ENCODE measurements around the gene ZNHIT2. TPM values are rescaled to one million over a fixed set of nuclear protein-coding genes. Genes with fewer than 3 reads are reported as not detected.

The ZNHIT2 gene
- total RNA-seq, 1 donor from 2014 or later: 1.5 TPM

DNA sequence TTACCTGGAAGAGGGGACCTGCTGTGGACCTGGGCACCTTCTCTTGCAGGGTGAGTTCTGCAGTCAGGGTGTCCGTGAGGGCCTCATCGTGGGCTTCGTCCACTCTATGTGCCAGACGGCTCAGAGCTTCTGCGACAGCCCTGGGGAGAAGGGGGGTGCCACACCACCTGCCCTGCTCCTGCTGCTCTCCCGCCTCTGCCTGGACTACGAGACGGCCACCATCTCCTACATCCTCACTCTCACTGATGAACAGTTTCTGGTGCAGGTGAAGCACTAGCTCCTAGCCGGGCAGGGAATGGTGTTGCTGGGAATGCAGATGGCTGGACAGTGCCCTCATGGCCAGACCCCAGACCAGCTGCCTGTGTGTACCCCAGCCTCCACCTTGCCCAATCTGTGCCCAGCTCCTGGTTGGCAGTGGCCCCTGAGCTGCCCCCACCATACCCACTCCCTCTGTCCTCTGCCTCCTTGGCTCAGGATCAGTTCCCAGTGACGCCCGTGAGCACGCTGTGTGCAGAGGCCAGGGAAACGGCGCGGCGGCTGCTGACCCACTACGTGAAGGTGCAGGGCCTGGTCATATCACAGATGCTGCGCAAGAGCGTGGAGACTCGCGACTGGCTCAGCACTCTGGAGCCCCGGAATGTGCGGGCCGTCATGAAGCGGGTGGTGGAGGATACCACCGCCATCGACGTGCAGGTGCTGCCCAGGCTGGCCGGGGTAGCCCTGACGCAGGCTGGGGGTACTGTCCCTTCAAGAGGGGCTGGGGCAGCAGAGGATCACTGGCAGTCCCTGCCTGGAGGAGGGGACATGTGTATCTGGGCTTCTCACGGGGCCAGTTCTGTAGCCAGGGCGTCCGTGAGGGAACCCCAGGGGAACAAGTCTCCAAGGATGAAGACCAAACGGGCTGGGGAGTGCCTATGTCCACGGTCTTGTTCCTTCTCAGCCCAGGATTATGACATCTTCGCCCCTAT, 8.0 kb downstream of the ZNHIT2 start:
- no peak for DNase-seq (ENCODE audit: low spot score)

DNA sequence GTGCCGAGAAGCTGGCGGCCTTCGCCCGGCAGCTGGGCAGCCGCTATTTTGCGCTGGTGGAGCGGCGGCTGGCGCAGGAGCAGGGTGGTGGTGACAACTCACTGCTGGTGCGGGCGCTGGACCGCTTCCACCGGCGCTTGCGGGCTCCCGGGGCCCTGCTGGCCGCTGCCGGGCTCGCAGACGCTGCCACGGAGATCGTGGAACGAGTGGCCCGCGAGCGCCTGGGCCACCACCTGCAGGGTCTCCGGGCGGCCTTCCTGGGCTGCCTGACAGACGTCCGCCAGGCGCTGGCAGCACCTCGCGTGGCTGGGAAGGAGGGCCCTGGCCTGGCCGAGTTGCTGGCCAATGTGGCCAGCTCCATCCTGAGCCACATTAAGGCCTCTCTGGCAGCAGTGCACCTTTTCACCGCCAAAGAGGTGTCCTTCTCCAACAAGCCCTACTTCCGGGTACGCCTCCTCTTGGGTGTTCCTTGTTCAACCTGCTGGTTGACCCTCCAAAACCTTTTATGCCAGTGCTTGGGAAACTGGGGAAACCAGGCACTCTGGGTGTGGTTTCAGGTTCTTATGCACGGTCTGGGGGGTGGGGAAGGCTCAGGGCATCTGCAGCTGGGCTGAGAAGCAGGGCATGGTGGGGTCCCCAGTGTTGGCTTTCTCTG, 8.9 kb downstream of the ZNHIT2 start:
- H3F3A ChIP-seq (ENCODE audit: low read depth): peaks cover 28% of the 10 kb centered on the region
- TF ChIP-seq EZH2phosphoT487 (IDR thresholded peaks at IDR 0.05) (no peak), EZH2 (IDR thresholded peaks at IDR 0.05) (no peak)
- TF ChIP-seq, protein P1, sequence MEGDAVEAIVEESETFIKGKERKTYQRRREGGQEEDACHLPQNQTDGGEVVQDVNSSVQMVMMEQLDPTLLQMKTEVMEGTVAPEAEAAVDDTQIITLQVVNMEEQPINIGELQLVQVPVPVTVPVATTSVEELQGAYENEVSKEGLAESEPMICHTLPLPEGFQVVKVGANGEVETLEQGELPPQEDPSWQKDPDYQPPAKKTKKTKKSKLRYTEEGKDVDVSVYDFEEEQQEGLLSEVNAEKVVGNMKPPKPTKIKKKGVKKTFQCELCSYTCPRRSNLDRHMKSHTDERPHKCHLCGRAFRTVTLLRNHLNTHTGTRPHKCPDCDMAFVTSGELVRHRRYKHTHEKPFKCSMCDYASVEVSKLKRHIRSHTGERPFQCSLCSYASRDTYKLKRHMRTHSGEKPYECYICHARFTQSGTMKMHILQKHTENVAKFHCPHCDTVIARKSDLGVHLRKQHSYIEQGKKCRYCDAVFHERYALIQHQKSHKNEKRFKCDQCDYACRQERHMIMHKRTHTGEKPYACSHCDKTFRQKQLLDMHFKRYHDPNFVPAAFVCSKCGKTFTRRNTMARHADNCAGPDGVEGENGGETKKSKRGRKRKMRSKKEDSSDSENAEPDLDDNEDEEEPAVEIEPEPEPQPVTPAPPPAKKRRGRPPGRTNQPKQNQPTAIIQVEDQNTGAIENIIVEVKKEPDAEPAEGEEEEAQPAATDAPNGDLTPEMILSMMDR (IDR thresholded peaks at IDR 0.05): no peak
- H3K27me3 Mint-ChIP-seq (ENCODE audit: insufficient read depth, low read depth): peaks cover 11% of the 10 kb centered on the region

More for the DNA sequence above, 8.0 kb downstream of the ZNHIT2 start:
- Histone ChIP-seq H3K4me2 (no peak overlapping the region), H3K9ac (no peak overlapping the region), H3K9me3 (ENCODE audit: low read depth) (no peaks in the 10 kb centered on the region), H3K27ac (no peak overlapping the region), H3K27me3 (no peaks in the 10 kb centered on the region), H3K36me3 (no peaks in the 10 kb centered on the region), H2AFZ (replicated peaks) (no peak overlapping the region), H3K4me1 (peaks cover 9% of the 10 kb centered on the region), H3K4me3 (no peak overlapping the region), H3F3A (ENCODE audit: low read depth) (peaks cover 32% of the 10 kb centered on the region), H4K20me1 (ENCODE audit: low read depth) (peaks cover 28% of the 10 kb centered on the region), H3K79me2 (ENCODE audit: low read depth) (peaks cover 33% of the 10 kb centered on the region)
- Mint-ChIP-seq H3K27ac (no peak overlapping the region), H3K4me3 (no peak overlapping the region), H3K4me1 (peaks cover 26% of the 10 kb centered on the region), H3K9me3 (no peaks in the 10 kb centered on the region), H3K36me3 (peaks cover 7% of the 10 kb centered on the region), H3K27me3 (ENCODE audit: insufficient read depth, low read depth) (peaks cover 11% of the 10 kb centered on the region)
- TF ChIP-seq, protein P1 (IDR thresholded peaks at IDR 0.05): no peak
- TF ChIP-seq EZH2 (IDR thresholded peaks at IDR 0.05) (no peak), EZH2phosphoT487 (IDR thresholded peaks at IDR 0.05) (no peak)

DNA sequence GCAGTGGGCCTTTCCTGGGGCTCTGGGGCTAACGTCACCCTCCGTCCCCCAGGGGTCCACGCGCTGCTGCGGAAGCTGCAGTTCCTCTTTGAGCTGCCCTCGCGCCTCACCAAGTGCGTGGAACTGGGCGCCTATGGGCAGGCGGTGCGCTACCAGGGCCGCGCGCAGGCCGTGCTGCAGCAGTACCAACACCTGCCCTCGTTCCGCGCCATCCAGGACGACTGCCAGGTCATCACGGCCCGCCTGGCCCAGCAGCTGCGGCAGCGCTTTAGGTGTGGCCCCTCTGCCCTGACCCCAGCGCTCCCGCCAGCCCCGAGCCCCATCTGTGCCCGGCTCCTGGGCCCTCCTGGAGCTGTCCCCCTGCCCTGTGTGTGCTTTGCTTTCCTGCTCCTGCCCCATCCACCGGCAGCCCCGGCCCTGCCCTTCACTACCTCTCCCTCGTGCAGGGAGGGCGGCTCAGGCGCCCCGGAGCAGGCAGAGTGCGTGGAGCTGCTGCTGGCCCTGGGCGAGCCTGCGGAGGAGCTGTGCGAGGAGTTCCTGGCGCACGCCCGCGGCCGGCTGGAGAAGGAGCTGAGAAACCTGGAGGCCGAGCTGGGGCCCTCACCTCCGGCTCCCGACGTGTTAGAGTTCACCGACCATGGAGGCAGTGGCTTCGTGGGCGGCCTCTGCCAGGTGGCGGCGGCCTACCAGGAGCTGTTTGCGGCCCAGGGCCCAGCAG, 9.6 kb downstream of the ZNHIT2 start:
- peaks cover 27% of the 10 kb centered on the region for H3K79me2 ChIP-seq (ENCODE audit: low read depth)
- peaks cover 12% of the 10 kb centered on the region for H4K20me1 ChIP-seq (ENCODE audit: low read depth)
- no peaks in the 10 kb centered on the region for H3K27me3 ChIP-seq
- Mint-ChIP-seq H3K4me1 (peaks cover 16% of the 10 kb centered on the region), H3K4me3 (no peak overlapping the region), H3K9me3 (no peaks in the 10 kb centered on the region), H3K27ac (no peak overlapping the region), H3K27me3 (ENCODE audit: insufficient read depth, low read depth) (peaks cover 11% of the 10 kb centered on the region), H3K36me3 (peaks cover 2% of the 10 kb centered on the region)
- no peak overlapping the region for H3K4me3 ChIP-seq
- H3F3A ChIP-seq (ENCODE audit: low read depth): peaks cover 23% of the 10 kb centered on the region
- H3K36me3 ChIP-seq: no peaks in the 10 kb centered on the region
- H3K4me2 ChIP-seq: no peak overlapping the region
- no peak overlapping the region for H3K9ac ChIP-seq
- DNase-seq (ENCODE audit: low spot score): no peak
- TF ChIP-seq EZH2phosphoT487 (IDR thresholded peaks at IDR 0.05) (no peak), EZH2 (IDR thresholded peaks at IDR 0.05) (no peak)
- TF ChIP-seq, protein P1 (IDR thresholded peaks at IDR 0.05): no peak
- H3K9me3 ChIP-seq (ENCODE audit: low read depth): no peaks in the 10 kb centered on the region
- no peak overlapping the region for H3K27ac ChIP-seq
- H3K4me1 ChIP-seq: peaks cover 6% of the 10 kb centered on the region
- no peak overlapping the region for H2AFZ ChIP-seq (replicated peaks)

More for the DNA sequence above, 8.9 kb downstream of the ZNHIT2 start:
- Histone ChIP-seq H2AFZ (replicated peaks) (no peak overlapping the region), H3K79me2 (ENCODE audit: low read depth) (peaks cover 34% of the 10 kb centered on the region), H3K9me3 (ENCODE audit: low read depth) (no peaks in the 10 kb centered on the region), H3K27me3 (no peaks in the 10 kb centered on the region), H3K9ac (no peak overlapping the region), H3K4me3 (no peak overlapping the region), H3K4me2 (no peak overlapping the region), H3K27ac (no peak overlapping the region), H4K20me1 (ENCODE audit: low read depth) (peaks cover 19% of the 10 kb centered on the region), H3K36me3 (no peaks in the 10 kb centered on the region), H3K4me1 (peaks cover 9% of the 10 kb centered on the region)
- Mint-ChIP-seq H3K9me3 (no peaks in the 10 kb centered on the region), H3K27ac (no peak overlapping the region), H3K36me3 (peaks cover 2% of the 10 kb centered on the region), H3K4me3 (no peak overlapping the region), H3K4me1 (peaks cover 22% of the 10 kb centered on the region)
- DNase-seq (ENCODE audit: low spot score): no peak
